ENCODE data around the gene DPF3. TPM values are rescaled to one million over a fixed set of nuclear protein-coding genes. Genes with fewer than 3 reads are reported as not detected.

The DPF3 gene
- total and polyA plus RNA-seq, 7 donors = 2.3 to 25.3 (median 19.4) TPM

GRCh38 chr14:72754949-72755348 is 139.0 kb downstream of the DPF3 start:
- Histone ChIP-seq H3K36me3 (ENCODE audit: insufficient read depth in 1 of 2, low read depth in 1 of 2) (peaks cover 0 to 4% of the 10 kb centered on the region in 2 donors), H3K4me3 (no peak overlapping the region), H3K27me3 (ENCODE audit: insufficient read depth in 3 of 3, low read length in 2 of 3) (no peaks in the 10 kb centered on the region), H3K9me3 (peaks cover 18% of the 10 kb centered on the region), H3K27ac (no peak overlapping the region), H3K4me1 (peaks cover 10% of the 10 kb centered on the region)
- 93 to 97% (median 94%) methylated on average over 4 of the region's 4 CpGs for WGBS, 3 donors
- intact Hi-C loops (cut with DNase I) = loop anchor here in 1 of 2 donors (5.0 kb wide), 1 partner anchor 32 kb away; no protein-coding TSS in a partner anchor
- no peak for ATAC-seq
- no peak for DNase-seq
- TF ChIP-seq, protein P1, sequence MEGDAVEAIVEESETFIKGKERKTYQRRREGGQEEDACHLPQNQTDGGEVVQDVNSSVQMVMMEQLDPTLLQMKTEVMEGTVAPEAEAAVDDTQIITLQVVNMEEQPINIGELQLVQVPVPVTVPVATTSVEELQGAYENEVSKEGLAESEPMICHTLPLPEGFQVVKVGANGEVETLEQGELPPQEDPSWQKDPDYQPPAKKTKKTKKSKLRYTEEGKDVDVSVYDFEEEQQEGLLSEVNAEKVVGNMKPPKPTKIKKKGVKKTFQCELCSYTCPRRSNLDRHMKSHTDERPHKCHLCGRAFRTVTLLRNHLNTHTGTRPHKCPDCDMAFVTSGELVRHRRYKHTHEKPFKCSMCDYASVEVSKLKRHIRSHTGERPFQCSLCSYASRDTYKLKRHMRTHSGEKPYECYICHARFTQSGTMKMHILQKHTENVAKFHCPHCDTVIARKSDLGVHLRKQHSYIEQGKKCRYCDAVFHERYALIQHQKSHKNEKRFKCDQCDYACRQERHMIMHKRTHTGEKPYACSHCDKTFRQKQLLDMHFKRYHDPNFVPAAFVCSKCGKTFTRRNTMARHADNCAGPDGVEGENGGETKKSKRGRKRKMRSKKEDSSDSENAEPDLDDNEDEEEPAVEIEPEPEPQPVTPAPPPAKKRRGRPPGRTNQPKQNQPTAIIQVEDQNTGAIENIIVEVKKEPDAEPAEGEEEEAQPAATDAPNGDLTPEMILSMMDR (IDR thresholded peaks at IDR 0.05) = no peak

DNA sequence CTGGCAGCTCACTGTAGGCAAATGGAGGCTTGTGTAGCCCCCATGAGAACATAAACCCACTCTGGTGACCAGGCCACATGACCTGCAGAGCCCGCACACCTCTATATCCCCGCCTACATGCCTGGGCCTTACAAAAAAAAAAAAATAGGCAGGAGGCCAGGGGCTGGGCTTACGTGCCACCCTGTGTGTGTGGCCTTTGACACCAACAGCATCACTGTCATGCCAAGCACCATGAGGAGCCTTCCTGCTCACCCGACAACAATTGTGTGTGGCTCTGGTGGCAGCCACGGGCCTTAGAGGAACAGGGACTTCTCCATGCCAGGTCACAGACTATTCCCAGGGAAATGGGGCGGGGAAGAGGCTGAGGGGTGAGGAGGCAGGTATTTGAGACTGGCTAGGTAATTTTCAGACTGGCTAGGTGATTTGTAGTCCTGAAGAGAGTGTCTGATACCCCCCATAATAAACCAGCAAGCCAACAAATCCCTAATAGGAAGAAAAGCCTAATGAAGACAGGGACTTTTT is 140.0 kb downstream of the DPF3 start:
- no peak for ATAC-seq
- H3K4me3 ChIP-seq = no peak overlapping the region
- intact Hi-C loops (cut with DNase I) = loop anchor here in 1 of 2 donors (5.0 kb wide), 1 partner anchor 33 kb away; no protein-coding TSS in a partner anchor
- TF ChIP-seq, protein P1 (IDR thresholded peaks at IDR 0.05) = no peak
- peaks cover 10% of the 10 kb centered on the region for H3K4me1 ChIP-seq
- no peaks in the 10 kb centered on the region for H3K27me3 ChIP-seq (ENCODE audit: insufficient read depth in 3 of 3, low read length in 2 of 3)
- H3K36me3 ChIP-seq (ENCODE audit: insufficient read depth in 1 of 2, low read depth in 1 of 2) = peaks cover 0 to 4% of the 10 kb centered on the region in 2 donors
- H3K9me3 ChIP-seq = peaks cover 7% of the 10 kb centered on the region
- no peak overlapping the region for H3K27ac ChIP-seq
- DNase-seq = no peak
- 71 to 80% (median 80%) methylated on average over 6 of the region's 6 CpGs for WGBS, 3 donors

DNA sequence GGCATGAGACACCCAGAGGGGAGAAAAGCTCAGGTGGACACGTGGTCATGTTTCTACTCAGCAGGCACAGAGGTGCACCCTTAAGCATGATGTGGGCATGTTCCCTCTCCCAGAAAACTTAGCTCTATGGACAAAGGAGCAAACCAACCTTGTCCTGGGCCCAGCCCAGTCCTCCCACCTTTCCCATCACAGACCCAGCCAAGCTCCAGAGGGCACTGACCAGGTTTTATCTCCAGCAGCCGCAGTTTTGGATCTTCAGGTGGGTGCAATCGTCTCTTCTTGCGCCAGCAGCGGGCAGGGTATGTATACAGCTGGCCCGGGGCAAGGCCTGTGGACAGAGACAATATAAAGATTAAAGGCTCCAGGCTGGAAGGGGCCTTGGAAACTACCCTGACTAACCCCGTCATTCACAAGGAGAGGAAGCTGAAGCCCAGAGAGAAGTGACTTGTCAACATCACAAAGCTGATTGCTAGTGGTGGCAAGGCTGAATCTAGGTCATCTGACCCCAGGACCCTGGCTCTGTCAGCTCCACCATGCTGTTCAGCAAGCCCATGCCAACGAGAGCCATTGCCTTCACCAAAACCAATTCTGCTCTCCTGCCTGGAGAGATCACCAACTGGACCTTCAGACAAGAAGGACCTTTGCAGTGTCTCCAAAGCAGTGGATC is 140.7 kb downstream of the DPF3 start:
- no peak overlapping the region for H3K27ac ChIP-seq
- TF ChIP-seq, protein P1 (IDR thresholded peaks at IDR 0.05) = no peak
- DNase-seq (no peak), ATAC-seq (no peak)
- no peak overlapping the region for H3K4me3 ChIP-seq
- H3K9me3 ChIP-seq = no peaks in the 10 kb centered on the region
- peaks cover 0 to 4% of the 10 kb centered on the region in 2 donors for H3K36me3 ChIP-seq (ENCODE audit: insufficient read depth in 1 of 2, low read depth in 1 of 2)
- peaks cover 10% of the 10 kb centered on the region for H3K4me1 ChIP-seq
- intact Hi-C loops (cut with DNase I) = loop anchor here in 1 of 2 donors (5.0 kb wide), 1 partner anchor 34 kb away; no protein-coding TSS in a partner anchor
- 80 to 83% (median 80%) methylated on average over 8 of the region's 8 CpGs for WGBS, 3 donors
- no peaks in the 10 kb centered on the region for H3K27me3 ChIP-seq (ENCODE audit: insufficient read depth in 3 of 3, low read length in 2 of 3)

DNA sequence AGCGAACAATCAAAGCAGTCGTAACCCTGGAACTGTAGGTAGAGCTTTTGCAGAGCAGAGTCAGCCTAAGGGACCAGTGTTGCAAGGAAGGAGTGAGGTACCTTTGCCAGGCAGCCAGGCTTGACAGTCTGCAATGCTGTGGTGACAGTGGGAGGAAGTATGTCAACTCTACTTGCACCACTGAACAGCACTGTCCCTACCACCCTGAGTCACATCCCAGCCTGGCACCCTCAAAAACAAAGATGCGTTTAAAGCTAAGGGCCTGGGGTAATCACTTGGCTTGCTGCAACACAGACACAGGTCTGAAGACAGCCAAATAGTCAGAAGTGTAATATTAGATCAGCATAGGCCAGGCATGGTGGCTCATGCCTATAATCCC is 141.9 kb downstream of the DPF3 start:
- H3K4me3 ChIP-seq = no peak overlapping the region
- intact Hi-C loops (cut with DNase I) = loop anchor here in 1 of 2 donors (5.0 kb wide), 1 partner anchor 35 kb away; no protein-coding TSS in a partner anchor
- peaks cover 0 to 4% of the 10 kb centered on the region in 2 donors for H3K36me3 ChIP-seq (ENCODE audit: insufficient read depth in 1 of 2, low read depth in 1 of 2)
- TF ChIP-seq, protein P1 (IDR thresholded peaks at IDR 0.05) = no peak
- no peak overlapping the region for H3K27ac ChIP-seq
- H3K27me3 ChIP-seq (ENCODE audit: insufficient read depth in 3 of 3, low read length in 2 of 3) = no peaks in the 10 kb centered on the region
- H3K9me3 ChIP-seq = no peaks in the 10 kb centered on the region
- H3K4me1 ChIP-seq = peaks cover 11% of the 10 kb centered on the region
- 79 to 83% (median 82%) methylated on average over 3 of the region's 3 CpGs for WGBS, 3 donors
- peak; percentile 40 to 92 (median 80) for ATAC-seq
- no peak for DNase-seq
